Right lobe of liver (tissue), 6 donors: Measurements from ENCODE around the gene INPP5A. TPM values are rescaled to one million over a fixed set of nuclear protein-coding genes. Genes with fewer than 3 reads are reported as not detected.
"Not testable (repeated sequence)": the region's sequence is repeated elsewhere in the genome, so short reads cannot be mapped to it uniquely, and the experiment has no call there.

Experiments
- ATAC-seq, 4 donors: fragments of 200-7000 bp; cut with Tn5 transposase; one replicate each; pipeline ENCODE4 v1.9.1; 2020; ENCODE audit warnings: mild to moderate bottlenecking in 4 of 4, moderate library complexity in 4 of 4
- DNase-seq, 3 donors: peaks; one replicate each; pipeline ENCODE4 v3.0.0-alpha.2; 2020
- H3K27ac ChIP-seq, 3 donors: fragments of 200-600 bp; one replicate each; pipeline ENCODE4 v1.8.0; 2022
- H3K27me3 ChIP-seq, 2 donors: fragments of 200-600 bp; one replicate each; pipeline ENCODE4 v1.8.0; 2022
- H3K36me3 ChIP-seq, 4 donors: fragments of 200-600 bp; sonication (generic) in 1 of 4; one replicate each; pipeline versions ENCODE4 v1.5.1 to v1.8.0; 2017 to 2022; ENCODE audit warnings: control low read depth in 1 of 4
- H3K4me1 ChIP-seq, 4 donors: fragments of 200-600 bp; sonication (generic) in 1 of 4; one replicate each; pipeline versions ENCODE4 v1.5.1 to v1.8.0; 2017 to 2022; ENCODE audit warnings: control low read depth in 1 of 4
- H3K4me3 ChIP-seq, 3 donors: fragments of 200-600 bp; one replicate each; pipeline ENCODE4 v1.8.0; 2022
- H3K9me3 ChIP-seq, 4 donors: fragments of 200-600 bp; sonication (generic) in 1 of 4; one replicate each; pipeline versions ENCODE4 v1.5.1 to v1.8.0; 2017 to 2022; ENCODE audit warnings: control low read depth in 1 of 4
- CTCF ChIP-seq, 4 donors: fragments of 200-600 bp in 3 of 4; fragments of 450-650 bp in 1 of 4; IDR thresholded peaks; one replicate each; pipeline versions ENCODE4 v1.5.1 to v1.8.0; 2016 to 2022; ENCODE audit warnings: antibody characterized with exemption in 4 of 4, mild to moderate bottlenecking in 2 of 4
- POLR2A ChIP-seq: fragments of 450-650 bp; IDR thresholded peaks from one replicate; pipeline ENCODE4 v1.6.1; 2017; ENCODE audit warnings: antibody characterized with exemption, mild to moderate bottlenecking
- WGBS: methylation state at CpG from one replicate; pipeline ENCODE4 v1.1.6; 2018; ENCODE audit warnings: low coverage, low lambda C conversion rate; ENCODE audit not compliant: insufficient coverage; ENCODE audit errors: missing lambda C conversion rate; 5-methylcytosine and 5-hydroxymethylcytosine counted together
- intact Hi-C, 2 donors: fragments of 100-400 bp; cut with DNase I; formaldehyde crosslinking; loops; one replicate each; pipeline versions ENCODE4 v1.11.2 to v1.14.1; 2022
- total RNA-seq, 6 experiments: library from RNA; depleted of rRNA in 2 of 6; stranded (reverse); fragments of >200 nt in 2 of 6; fragmentation: NEBNext Ultra II Directional in 3 of 6; extraction: Animal tissue kit (Norgen Biotek cat#: 25700) in 3 of 6; gene quantifications; one replicate each; pipeline versions ENCODE4 v1.1.0 to v1.2.4, GENCODE V29; 2016 to 2023
- donor health status: DM: no; HTN: yes; CAD: no.
- donor health status: DM: no; HTN: no; CAD: no.
- donor health status: DM: no; HTN: no; CAD: no.
- donor health status: DM: no; HTN: yes; CAD: no.
- donor health status: DM: no; HTN: yes; CAD: no.

The INPP5A gene
- total RNA-seq, 6 experiments from 2014 or later: 12.5 to 24.6 (median 16.9) TPM

GRCh38 chr10:132677473-132678227, 140.1 kb downstream of the INPP5A start:
- Histone ChIP-seq H3K4me3 (no peak overlapping the region), H3K4me1 (peaks cover 0 to 12% (median 0%) of the 10 kb centered on the region in 4 donors), H3K27me3 (no peaks in the 10 kb centered on the region), H3K27ac (no peak overlapping the region), H3K9me3 (no peaks in the 10 kb centered on the region), H3K36me3 (no peaks in the 10 kb centered on the region)
- WGBS: over 99% methylated on average over 19 of the region's 36 CpGs
- DNase-seq: peak; percentile 12 to 51 (median 37)
- ATAC-seq: no peak
- intact Hi-C loops: no loop called here
- TF ChIP-seq CTCF (IDR thresholded peaks at IDR 0.05): no peak
- no peak for TF ChIP-seq POLR2A

- peak; percentile 7 to 37 (median 35) for DNase-seq
These were observed 141.0 kb downstream of the INPP5A start for GRCh38 chr10:132678436-132679216.

GRCh38 chr10:132679217-132679595, 141.6 kb downstream of the INPP5A start:
- no peak overlapping the region for H3K27ac ChIP-seq
- WGBS: 98% methylated on average over 8 of the region's 10 CpGs
- ATAC-seq (no peak), DNase-seq (peak; percentile 5 to 39 (median 37))
- H3K27me3 ChIP-seq: no peaks in the 10 kb centered on the region
- intact Hi-C loops: no loop called here
- H3K4me1 ChIP-seq: peaks cover 0 to 12% (median 0%) of the 10 kb centered on the region in 4 donors
- no peak overlapping the region for H3K4me3 ChIP-seq
- no peaks in the 10 kb centered on the region for H3K36me3 ChIP-seq
- H3K9me3 ChIP-seq: no peaks in the 10 kb centered on the region
- no peak for TF ChIP-seq POLR2A
- no peak for TF ChIP-seq CTCF (IDR thresholded peaks at IDR 0.05)

More at GRCh38 chr10:132678436-132679216, 141.0 kb downstream of the INPP5A start:
- no peak overlapping the region for H3K27ac ChIP-seq
- no peaks in the 10 kb centered on the region for H3K9me3 ChIP-seq
- no peaks in the 10 kb centered on the region for H3K36me3 ChIP-seq
- 85% methylated on average over 5 of the region's 13 CpGs for WGBS
- no peak for ATAC-seq
- peaks cover 0 to 12% (median 0%) of the 10 kb centered on the region in 4 donors for H3K4me1 ChIP-seq
- no peak for TF ChIP-seq POLR2A
- no peak for TF ChIP-seq CTCF (IDR thresholded peaks at IDR 0.05)
- intact Hi-C loops: no loop called here
- H3K4me3 ChIP-seq: no peak overlapping the region
- H3K27me3 ChIP-seq: no peaks in the 10 kb centered on the region

- 90% methylated on average over 3 of the region's 3 CpGs for WGBS
- no peaks in the 10 kb centered on the region for H3K36me3 ChIP-seq
- H3K4me1 ChIP-seq: peaks cover 0 to 12% (median 0%) of the 10 kb centered on the region in 4 donors
- TF ChIP-seq CTCF (IDR thresholded peaks at IDR 0.05) (no peak), POLR2A (no peak)
- peak; percentile 2 to 15 (median 15) for DNase-seq
- intact Hi-C loops: no loop called here
- H3K9me3 ChIP-seq: no peaks in the 10 kb centered on the region
- no peak overlapping the region for H3K4me3 ChIP-seq
- H3K27me3 ChIP-seq: no peaks in the 10 kb centered on the region
- no peak overlapping the region for H3K27ac ChIP-seq
- ATAC-seq: no peak
These were observed 142.1 kb downstream of the INPP5A start for GRCh38 chr10:132679640-132680039.

- H3K4me3 ChIP-seq, H3K27ac ChIP-seq, ATAC-seq, H3K27me3 ChIP-seq, H3K9me3 ChIP-seq, H3K36me3 ChIP-seq, intact Hi-C loops: not testable (repeated sequence)
- peak in 2 of 3 donors; percentile 31 to 37 for DNase-seq
- peaks cover 0 to 12% (median 0%) of the 10 kb centered on the region in 4 donors for H3K4me1 ChIP-seq
- WGBS: no CpG with 5 or more reads among the region's 28 CpGs
These were observed 143.2 kb downstream of the INPP5A start for GRCh38 chr10:132680741-132681140.
